BLaER1 (cell line): Measurements from ENCODE around the gene UTP11.
A peak's percentile ranks its signal among the peaks of the same experiment; 100 is the strongest.

Source experiments
- H3K27ac ChIP-seq: shearing (Covaris generic); formaldehyde crosslinking; 2 replicates; pipeline ENCODE4 v1.8.1; 2022
- H3K27me3 ChIP-seq: shearing (Covaris generic); formaldehyde crosslinking; 2 replicates; pipeline ENCODE4 v1.8.1; 2022
- H3K36me3 ChIP-seq: shearing (Covaris generic); formaldehyde crosslinking; 2 replicates; pipeline ENCODE4 v1.8.1; 2022
- H3K4me1 ChIP-seq: shearing (Covaris generic); formaldehyde crosslinking; 2 replicates; pipeline ENCODE4 v1.8.1; 2022
- H3K4me2 ChIP-seq: shearing (Covaris generic); formaldehyde crosslinking; 2 replicates; pipeline ENCODE4 v1.8.1; 2022
- H3K4me3 ChIP-seq: shearing (Covaris generic); formaldehyde crosslinking; 2 replicates; pipeline ENCODE4 v1.8.1; 2022
- H3K9ac ChIP-seq: shearing (Covaris generic); formaldehyde crosslinking; 2 replicates; pipeline ENCODE4 v1.8.1; 2022
- H3K9me3 ChIP-seq: shearing (Covaris generic); formaldehyde crosslinking; 2 replicates; pipeline ENCODE4 v1.8.1; 2022
- H4K20me1 ChIP-seq: shearing (Covaris generic); formaldehyde crosslinking; 2 replicates; pipeline ENCODE4 v1.8.1; 2022
- Cebpa-rat ChIP-seq: shearing (Covaris generic); IDR thresholded peaks from 2 replicates; pipeline ENCODE4 v1.8.1; 2022

The UTP11 gene

GRCh38 chr1:38003261-38004250, 9.0 kb upstream of the UTP11 start:
- H3K27me3 ChIP-seq = no peaks in the 10 kb centered on the region
- H3K36me3 ChIP-seq = peaks cover 7% of the 10 kb centered on the region
- peak overlapping the region; percentile 83 for H3K9ac ChIP-seq
- peaks cover 64% of the 10 kb centered on the region for H3K4me1 ChIP-seq
- peak overlapping the region; percentile 78 for H3K4me3 ChIP-seq
- TF ChIP-seq Cebpa-rat = no peak
- peak overlapping the region; percentile 99 for H3K4me2 ChIP-seq
- no peaks in the 10 kb centered on the region for H4K20me1 ChIP-seq
- H3K27ac ChIP-seq = peak overlapping the region; percentile 76
- H3K9me3 ChIP-seq = no peaks in the 10 kb centered on the region

- Histone ChIP-seq H3K27ac (peak overlapping the region; percentile 76), H3K36me3 (no peaks in the 10 kb centered on the region), H3K4me3 (peak overlapping the region; percentile 78), H3K9ac (peak overlapping the region; percentile 83), H3K27me3 (no peaks in the 10 kb centered on the region), H4K20me1 (no peaks in the 10 kb centered on the region), H3K4me2 (peak overlapping the region; percentile 99), H3K9me3 (no peaks in the 10 kb centered on the region), H3K4me1 (peaks cover 67% of the 10 kb centered on the region)
- TF ChIP-seq Cebpa-rat = no peak
Measured at GRCh38 chr1:38004284-38005108, 8.0 kb upstream of the UTP11 start.

GRCh38 chr1:38005195-38006007, 7.1 kb upstream of the UTP11 start, which contains the start of gene FHL3:
FHL3 (minus strand) TSS chr1:38005514; CDS start chr1:37999412, 6,102 bp downstream.
- Histone ChIP-seq H3K27ac (peak within 1 kb of the TSS; percentile 78), H3K4me1 (peaks cover 58% of the 10 kb centered on the region), H3K9me3 (no peaks in the 10 kb centered on the region), H3K27me3 (no peaks in the 10 kb centered on the region), H3K4me2 (peak within 1 kb of the TSS; percentile 99), H3K4me3 (peak within 1 kb of the TSS; percentile 78), H3K9ac (peak within 1 kb of the TSS; percentile 83), H3K36me3 (no peaks in the 10 kb centered on the region), H4K20me1 (no peaks in the 10 kb centered on the region)
- no peak for TF ChIP-seq Cebpa-rat

- H3K9ac ChIP-seq = no peak overlapping the region
- H3K27ac ChIP-seq = no peak overlapping the region; the same call in 1 of the 2 replicates
Measured at GRCh38 chr1:38006008-38006828, 6.3 kb upstream of the UTP11 start.

GRCh38 chr1:38009088-38009840, 3.3 kb upstream of the UTP11 start:
- H3K9me3 ChIP-seq = no peaks in the 10 kb centered on the region
- peaks cover 38% of the 10 kb centered on the region for H3K4me1 ChIP-seq
- H3K4me2 ChIP-seq = peak overlapping the region; percentile 38
- peak overlapping the region; percentile 39; the same call in 1 of the 2 replicates for H3K9ac ChIP-seq
- H3K36me3 ChIP-seq = peaks cover 5% of the 10 kb centered on the region
- peak overlapping the region; percentile 68 for H3K27ac ChIP-seq
- H3K4me3 ChIP-seq = no peak overlapping the region
- no peaks in the 10 kb centered on the region for H3K27me3 ChIP-seq
- H4K20me1 ChIP-seq = peaks cover 13% of the 10 kb centered on the region
- no peak for TF ChIP-seq Cebpa-rat

More at GRCh38 chr1:38006008-38006828, 6.3 kb upstream of the UTP11 start:
- Histone ChIP-seq H3K9me3 (no peaks in the 10 kb centered on the region), H4K20me1 (no peaks in the 10 kb centered on the region), H3K4me1 (peaks cover 50% of the 10 kb centered on the region), H3K4me2 (peak overlapping the region; percentile 26; the same call in 1 of the 2 replicates), H3K4me3 (0 out of 2 replicates have a peak overlapping the region, but pooled peaks have one; percentile 2), H3K36me3 (no peaks in the 10 kb centered on the region), H3K27me3 (no peaks in the 10 kb centered on the region)
- no peak for TF ChIP-seq Cebpa-rat

GRCh38 chr1:38009841-38010180, 2.7 kb upstream of the UTP11 start:
- Histone ChIP-seq H3K9me3 (no peaks in the 10 kb centered on the region), H3K4me1 (peaks cover 38% of the 10 kb centered on the region), H3K36me3 (peaks cover 10% of the 10 kb centered on the region), H3K27ac (0 out of 2 replicates have a peak overlapping the region, but pooled peaks have one; percentile 68), H3K27me3 (no peaks in the 10 kb centered on the region), H3K4me2 (no peak overlapping the region), H3K4me3 (no peak overlapping the region), H4K20me1 (peaks cover 18% of the 10 kb centered on the region), H3K9ac (no peak overlapping the region)
- TF ChIP-seq Cebpa-rat = no peak

GRCh38 chr1:38013227-38013622, 691 bp downstream of the UTP11 start:
- peaks cover 48% of the 10 kb centered on the region for H4K20me1 ChIP-seq
- H3K9ac ChIP-seq = peak overlapping the region; percentile 97
- H3K9me3 ChIP-seq = no peaks in the 10 kb centered on the region
- H3K27me3 ChIP-seq = no peaks in the 10 kb centered on the region
- peaks cover 38% of the 10 kb centered on the region for H3K4me1 ChIP-seq
- no peak for TF ChIP-seq Cebpa-rat
- peak overlapping the region; percentile 89 for H3K4me2 ChIP-seq
- peak overlapping the region; percentile 94 for H3K4me3 ChIP-seq
- H3K36me3 ChIP-seq = peaks cover 43% of the 10 kb centered on the region
- H3K27ac ChIP-seq = peak overlapping the region; percentile 94

- Histone ChIP-seq H3K27me3 (no peaks in the 10 kb centered on the region), H3K27ac (no peak overlapping the region), H4K20me1 (peaks cover 56% of the 10 kb centered on the region), H3K9me3 (no peaks in the 10 kb centered on the region), H3K36me3 (peaks cover 53% of the 10 kb centered on the region), H3K4me3 (no peak overlapping the region), H3K4me2 (peak overlapping the region; percentile 89), H3K9ac (peak overlapping the region; percentile 97), H3K4me1 (peaks cover 32% of the 10 kb centered on the region)
- TF ChIP-seq Cebpa-rat = no peak
Measured at GRCh38 chr1:38014171-38014570, 1.6 kb downstream of the UTP11 start.
